Type B pancreatic cell (in vitro differentiated cells): ENCODE measurements around the gene PRR33. TPM values are rescaled to one million over a fixed set of nuclear protein-coding genes. Genes with fewer than 3 reads are reported as not detected.

ENCODE experiments used
- DNase-seq: peaks from one replicate; pipeline ENCODE4 v3.0.0; 2021; ENCODE audit warnings: mixed read lengths; ENCODE audit not compliant: unreplicated experiment; ENCODE audit errors: extremely low spot score
- H3K27ac Mint-ChIP-seq: 2 replicates; pipeline ENCODE4 v1.8.0; 2021; ENCODE audit warnings: mild to moderate bottlenecking, mixed read lengths
- H3K27me3 Mint-ChIP-seq: 2 replicates; pipeline ENCODE4 v1.8.0; 2021; ENCODE audit warnings: mixed read lengths
- H3K36me3 Mint-ChIP-seq: 2 replicates; pipeline ENCODE4 v1.8.0; 2021; ENCODE audit warnings: mixed read lengths
- H3K4me1 Mint-ChIP-seq: one replicate; pipeline ENCODE4 v1.8.0; 2021; ENCODE audit warnings: mixed read lengths; ENCODE audit not compliant: unreplicated experiment
- H3K4me3 Mint-ChIP-seq: 2 replicates; pipeline ENCODE4 v1.8.0; 2021; ENCODE audit warnings: mild to moderate bottlenecking, mixed read lengths
- H3K9me3 Mint-ChIP-seq: 2 replicates; pipeline ENCODE4 v1.8.0; 2021; ENCODE audit warnings: mixed read lengths
- total RNA-seq: library from RNA; stranded (reverse); gene quantifications from 2 replicates; pipeline ENCODE4 v1.2.1, GENCODE V29; 2021; ENCODE audit warnings: low replicate concordance
- TF ChIP-seq, protein P1 (sequence below): fragments of 200-600 bp; sonication (generic); conservative IDR thresholded peaks from 2 replicates; pipeline ENCODE4 v1.5.0; 2021; ENCODE audit warnings: antibody characterized with exemption, mild to moderate bottlenecking

Gene PRR33
- total RNA-seq, 1 donor from 2014 or later = not detected

GRCh38 chr11:1847926-1848639 lies 43.6 kb downstream of the PRR33 start:
- H3K27ac Mint-ChIP-seq = no peak overlapping the region
- no peaks in the 10 kb centered on the region for H3K9me3 Mint-ChIP-seq
- DNase-seq = no peak
- no peak overlapping the region for H3K4me3 Mint-ChIP-seq
- TF ChIP-seq, protein P1, sequence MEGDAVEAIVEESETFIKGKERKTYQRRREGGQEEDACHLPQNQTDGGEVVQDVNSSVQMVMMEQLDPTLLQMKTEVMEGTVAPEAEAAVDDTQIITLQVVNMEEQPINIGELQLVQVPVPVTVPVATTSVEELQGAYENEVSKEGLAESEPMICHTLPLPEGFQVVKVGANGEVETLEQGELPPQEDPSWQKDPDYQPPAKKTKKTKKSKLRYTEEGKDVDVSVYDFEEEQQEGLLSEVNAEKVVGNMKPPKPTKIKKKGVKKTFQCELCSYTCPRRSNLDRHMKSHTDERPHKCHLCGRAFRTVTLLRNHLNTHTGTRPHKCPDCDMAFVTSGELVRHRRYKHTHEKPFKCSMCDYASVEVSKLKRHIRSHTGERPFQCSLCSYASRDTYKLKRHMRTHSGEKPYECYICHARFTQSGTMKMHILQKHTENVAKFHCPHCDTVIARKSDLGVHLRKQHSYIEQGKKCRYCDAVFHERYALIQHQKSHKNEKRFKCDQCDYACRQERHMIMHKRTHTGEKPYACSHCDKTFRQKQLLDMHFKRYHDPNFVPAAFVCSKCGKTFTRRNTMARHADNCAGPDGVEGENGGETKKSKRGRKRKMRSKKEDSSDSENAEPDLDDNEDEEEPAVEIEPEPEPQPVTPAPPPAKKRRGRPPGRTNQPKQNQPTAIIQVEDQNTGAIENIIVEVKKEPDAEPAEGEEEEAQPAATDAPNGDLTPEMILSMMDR = no peak
- no peaks in the 10 kb centered on the region for H3K36me3 Mint-ChIP-seq
- peaks cover 9% of the 10 kb centered on the region for H3K27me3 Mint-ChIP-seq
- peaks cover 18% of the 10 kb centered on the region for H3K4me1 Mint-ChIP-seq

DNA sequence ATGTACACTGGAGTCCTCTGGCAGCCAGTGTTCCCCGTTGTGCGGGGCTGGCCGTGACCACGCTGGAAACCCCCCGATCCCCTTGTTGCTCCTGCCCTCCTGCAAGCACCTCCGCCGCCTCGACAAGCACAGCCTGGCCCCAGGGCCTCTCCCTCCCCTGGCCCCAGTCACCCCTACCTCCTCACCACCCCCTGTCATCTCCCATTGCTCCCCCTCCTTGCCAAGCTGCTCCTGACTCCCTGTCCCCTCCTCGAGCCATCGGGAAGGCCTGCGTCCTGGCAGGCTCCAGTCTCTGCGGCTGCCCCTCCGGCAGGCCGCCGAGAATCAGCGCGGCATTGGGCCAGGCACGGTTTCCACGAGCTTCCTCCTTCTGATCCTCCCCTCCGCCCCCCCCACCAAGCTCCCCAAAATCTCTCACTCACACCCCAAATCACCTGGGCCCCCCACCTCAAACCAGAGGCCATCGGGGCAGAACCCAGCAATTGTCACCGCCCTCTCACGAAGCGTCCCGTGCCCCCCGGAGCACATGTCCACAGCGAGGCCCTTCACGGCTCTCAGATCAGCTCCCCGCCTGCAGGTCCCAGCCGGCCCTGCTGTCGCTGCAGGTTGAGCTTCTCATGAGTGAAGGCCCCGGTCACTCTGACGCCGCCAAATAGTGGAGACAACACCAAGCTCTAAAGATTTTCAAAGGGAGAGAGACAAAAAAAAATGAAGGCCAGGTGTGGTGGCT lies 44.5 kb downstream of the PRR33 start:
- Mint-ChIP-seq H3K27ac (no peak overlapping the region), H3K27me3 (peaks cover 9% of the 10 kb centered on the region), H3K4me3 (no peak overlapping the region), H3K4me1 (peaks cover 18% of the 10 kb centered on the region), H3K9me3 (no peaks in the 10 kb centered on the region), H3K36me3 (no peaks in the 10 kb centered on the region)
- TF ChIP-seq, protein P1 = no peak
- no peak for DNase-seq

- H3K4me1 Mint-ChIP-seq = peaks cover 18% of the 10 kb centered on the region
- H3K9me3 Mint-ChIP-seq = no peaks in the 10 kb centered on the region
- H3K36me3 Mint-ChIP-seq = no peaks in the 10 kb centered on the region
- no peak overlapping the region for H3K4me3 Mint-ChIP-seq
- H3K27ac Mint-ChIP-seq = peak overlapping the region; percentile 23
- TF ChIP-seq, protein P1 = no peak
- no peak for DNase-seq
- peaks cover 9% of the 10 kb centered on the region for H3K27me3 Mint-ChIP-seq
These were observed 45.2 kb downstream of the PRR33 start for GRCh38 chr11:1846453-1846932.

DNA sequence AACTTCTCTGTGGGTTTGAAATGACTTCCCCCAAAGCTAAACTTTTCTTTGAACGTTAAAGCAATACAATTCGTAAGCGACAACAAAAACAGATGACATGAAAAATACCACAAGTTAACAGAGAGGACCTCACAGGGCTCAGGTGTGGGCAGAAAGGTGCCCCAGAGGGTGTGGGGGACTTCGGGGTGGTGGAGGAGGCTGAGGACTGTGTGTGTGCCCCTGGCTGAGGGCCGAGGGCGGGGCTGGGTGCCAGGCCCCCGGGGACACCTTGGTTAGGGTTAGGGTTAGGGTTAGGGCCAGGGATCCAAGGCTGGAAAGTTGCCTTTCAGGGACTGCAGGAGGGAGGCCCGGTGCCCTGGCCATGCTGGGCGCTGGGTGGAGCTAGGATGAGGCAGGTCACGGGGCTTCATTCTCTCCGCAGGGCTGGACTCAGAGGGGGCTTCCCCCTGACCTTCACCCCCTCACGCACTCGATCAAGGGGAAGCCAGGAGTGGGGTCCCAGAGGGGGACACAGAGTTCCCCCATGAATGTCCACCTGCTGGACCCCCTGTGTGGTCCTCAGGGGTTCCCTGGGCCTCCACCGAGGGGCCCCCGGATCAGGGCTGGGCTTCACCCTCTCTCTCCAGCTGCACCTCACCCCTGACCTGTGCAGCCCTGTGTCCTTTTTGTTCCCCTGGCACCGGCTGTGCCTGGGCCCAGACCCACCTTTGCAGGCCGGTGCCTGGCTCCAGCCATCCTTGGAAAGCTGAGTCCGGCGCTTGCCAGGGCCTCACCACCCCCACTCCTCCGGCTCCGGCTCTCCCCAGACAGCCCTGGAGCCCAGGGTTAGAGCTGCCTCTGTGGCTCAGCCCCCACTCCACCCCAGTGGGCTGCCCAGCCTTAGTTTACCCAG lies 45.9 kb downstream of the PRR33 start:
- TF ChIP-seq, protein P1 = no peak
- no peaks in the 10 kb centered on the region for H3K36me3 Mint-ChIP-seq
- no peaks in the 10 kb centered on the region for H3K9me3 Mint-ChIP-seq
- H3K27ac Mint-ChIP-seq = peak overlapping the region; percentile 19
- H3K4me3 Mint-ChIP-seq = no peak overlapping the region
- peaks cover 18% of the 10 kb centered on the region for H3K4me1 Mint-ChIP-seq
- DNase-seq = no peak
- H3K27me3 Mint-ChIP-seq = peaks cover 9% of the 10 kb centered on the region

GRCh38 chr11:1845095-1845429 lies 46.6 kb downstream of the PRR33 start:
- Mint-ChIP-seq H3K4me1 (peaks cover 18% of the 10 kb centered on the region), H3K27me3 (peaks cover 9% of the 10 kb centered on the region), H3K27ac (peak overlapping the region; percentile 19), H3K36me3 (no peaks in the 10 kb centered on the region), H3K4me3 (peak overlapping the region; percentile 10), H3K9me3 (no peaks in the 10 kb centered on the region)
- no peak for DNase-seq
- TF ChIP-seq, protein P1 = no peak
